Breast epithelium (tissue), 3 donors: ENCODE results near the gene SPRY2.

Source experiments
- CTCF ChIP-seq, 3 donors: fragments of 450-650 bp; IDR thresholded peaks; one replicate each; pipeline ENCODE4 v1.5.1; 2016 to 2017; ENCODE audit warnings: antibody characterized with exemption in 3 of 3, mild to moderate bottlenecking in 3 of 3, moderate library complexity in 3 of 3
- POLR2AphosphoS5 ChIP-seq, 3 donors: sonication (generic); formaldehyde crosslinking; IDR thresholded peaks; one replicate each; pipeline ENCODE4 v1.6.1; 2017; ENCODE audit warnings: antibody characterized with exemption in 3 of 3

- TF ChIP-seq CTCF (IDR thresholded peaks at IDR 0.05) (no peak), POLR2AphosphoS5 (IDR thresholded peaks at IDR 0.05) (no peak)
These were observed 35.2 kb downstream of the SPRY2 start for GRCh38 chr13:80305737-80306136.
